OCI-M2 (cell line): ENCODE measurements around the gene RNF141.

Experiments
- DNase-seq: peaks from one replicate; lab custom pipeline; 2025; ENCODE audit not compliant: unreplicated experiment; lab: John Stamatoyannopoulos, UW

Gene RNF141

DNA sequence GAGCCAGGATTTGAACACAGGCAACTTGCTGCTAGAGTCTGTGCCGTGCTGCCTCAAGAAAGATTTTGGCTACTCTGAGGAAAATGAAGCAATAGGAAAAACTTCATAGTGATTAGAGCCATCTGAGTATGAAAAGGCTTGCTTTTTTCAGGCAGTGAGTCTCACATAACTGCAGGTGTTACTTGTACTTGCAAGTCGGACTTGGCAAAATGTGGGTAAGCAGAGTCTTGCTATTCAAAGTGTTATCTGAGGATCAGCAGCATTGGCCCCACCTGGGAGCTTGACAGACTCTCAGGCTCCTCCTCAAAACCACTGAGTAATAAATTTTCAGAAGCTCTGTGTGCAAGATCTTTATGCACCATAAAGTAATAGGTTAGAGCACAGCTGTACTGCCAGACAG lies 18.1 kb downstream of the RNF141 start:
- DNase-seq, result no peak

DNA sequence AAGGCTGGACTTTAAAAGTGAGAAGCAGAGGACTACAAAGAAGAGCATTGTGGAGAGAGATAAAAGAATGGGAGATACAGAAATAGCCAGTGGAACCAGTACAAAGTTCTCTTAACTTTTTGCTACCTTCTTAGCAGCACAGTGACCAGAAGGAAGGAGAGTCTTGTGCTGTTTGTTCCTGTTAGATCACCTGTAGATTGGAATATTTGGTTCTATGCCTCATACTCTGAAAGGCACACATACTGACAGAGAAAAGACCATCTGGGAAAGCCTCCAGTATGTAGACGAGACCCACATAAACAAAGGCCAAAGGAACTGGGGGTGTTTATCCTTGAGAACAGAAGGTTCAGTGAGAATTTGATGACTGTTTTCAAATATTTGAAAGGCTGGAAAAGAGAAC lies 18.7 kb downstream of the RNF141 start:
- no peak for DNase-seq

DNA sequence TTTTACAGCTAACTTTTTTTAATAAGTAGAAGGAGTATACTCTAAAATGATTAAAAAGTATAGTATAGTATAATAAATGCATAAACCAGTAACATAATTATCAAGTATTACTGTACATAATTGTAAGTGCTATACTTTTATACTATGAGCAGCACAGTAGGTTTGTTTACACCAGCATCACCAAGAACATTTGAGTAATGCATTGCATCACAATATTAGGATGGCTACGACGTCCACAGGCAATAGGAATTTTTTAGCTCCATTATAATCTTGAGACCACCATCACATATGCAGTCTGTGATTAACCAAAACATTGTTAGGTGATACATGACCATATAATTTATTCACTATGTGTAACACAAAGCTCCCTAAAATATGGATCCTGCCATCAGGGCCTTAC lies 20.4 kb downstream of the RNF141 start:
- no peak for DNase-seq

DNA sequence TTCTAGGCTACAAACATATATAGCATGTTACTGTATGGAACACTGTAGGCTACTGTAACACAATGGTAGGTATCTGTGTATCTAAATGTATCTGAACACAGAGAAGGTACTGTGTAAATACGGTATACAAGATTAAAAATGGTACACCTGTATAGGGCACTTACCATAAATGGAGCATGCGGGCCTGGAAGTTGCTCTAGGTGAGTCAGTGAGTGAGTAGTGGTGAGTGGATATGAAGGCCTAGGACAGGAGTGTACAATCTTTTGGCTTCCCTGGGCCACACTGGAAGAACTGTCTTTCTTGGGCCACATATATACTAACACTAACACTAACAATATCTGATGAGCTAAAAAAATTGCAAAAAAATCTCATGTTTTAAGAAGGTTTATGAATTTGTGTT lies 21.4 kb downstream of the RNF141 start:
- no peak for DNase-seq

DNA sequence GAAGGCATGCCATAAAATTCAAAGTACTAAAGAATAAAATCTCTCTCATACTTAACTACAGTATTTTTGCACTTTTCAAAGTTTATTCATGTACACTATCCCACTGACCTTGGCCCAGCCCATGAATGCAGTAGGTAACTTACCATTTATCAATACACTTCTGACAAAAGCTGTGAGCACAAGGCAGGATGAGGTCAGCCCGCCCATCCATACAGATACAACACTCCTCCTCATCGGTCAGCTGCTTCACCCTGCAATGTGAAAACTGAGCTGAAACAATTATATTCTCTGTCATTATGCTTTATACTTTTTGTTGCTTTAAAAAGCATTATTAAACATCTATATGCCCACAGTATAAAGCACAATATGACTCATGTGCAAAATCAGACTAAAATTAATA lies 22.1 kb downstream of the RNF141 start:
- DNase-seq, result no peak

DNA sequence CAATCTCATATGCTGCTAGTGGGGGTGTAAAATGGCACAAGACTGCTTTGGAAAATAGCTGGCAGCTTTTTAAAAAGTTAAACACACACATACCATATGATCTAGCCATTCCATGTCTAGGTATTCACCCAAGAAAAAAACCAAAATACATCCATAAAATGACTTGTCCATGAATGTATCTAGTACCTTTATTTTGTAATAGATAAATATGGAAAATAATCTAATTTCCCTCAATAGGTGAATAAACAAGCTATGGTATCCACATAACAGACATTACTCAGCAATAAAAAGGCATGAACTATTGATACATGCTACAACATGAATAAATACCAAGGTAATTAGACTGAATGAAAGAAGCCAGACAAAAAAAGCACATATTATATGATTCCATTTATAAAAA lies 22.9 kb downstream of the RNF141 start:
- no peak for DNase-seq

DNA sequence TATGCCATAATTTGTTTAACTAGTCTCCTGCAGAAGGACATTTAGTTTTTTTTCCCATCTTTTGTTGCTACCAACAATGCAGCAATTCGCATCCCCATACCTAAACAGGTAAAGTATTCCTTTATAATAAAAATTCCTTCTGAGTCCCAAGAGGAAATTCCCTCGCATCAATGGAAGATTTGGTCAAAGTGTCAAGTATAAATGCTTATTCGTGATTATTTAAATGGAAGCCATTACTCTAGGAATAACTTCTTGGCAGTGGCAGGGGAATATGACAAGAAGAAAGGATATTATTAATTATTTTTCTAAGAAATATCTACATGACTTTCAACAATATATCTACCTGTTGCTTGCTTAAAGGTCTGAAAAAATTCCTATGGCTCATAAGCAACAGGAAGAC lies 25.6 kb downstream of the RNF141 start:
- no peak for DNase-seq

DNA sequence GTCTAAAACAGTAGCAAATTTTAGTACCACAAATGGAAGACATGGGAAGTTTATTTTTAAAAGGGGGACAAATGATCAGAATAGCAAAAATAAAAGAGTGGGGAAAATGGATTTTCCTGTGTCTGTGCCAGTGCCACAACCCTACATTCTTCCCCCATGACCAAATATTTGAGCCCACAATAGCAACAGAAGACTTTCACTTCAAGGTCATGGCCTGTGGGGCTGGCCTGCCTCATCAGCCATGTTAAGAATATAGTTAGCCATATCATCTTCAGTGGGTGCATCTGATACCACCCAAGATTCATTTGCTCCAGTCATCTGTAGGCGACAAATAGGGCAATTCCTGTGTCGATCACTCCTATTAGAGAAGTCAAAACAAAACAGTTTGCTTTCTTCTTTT lies 26.3 kb downstream of the RNF141 start:
- no peak for DNase-seq

DNA sequence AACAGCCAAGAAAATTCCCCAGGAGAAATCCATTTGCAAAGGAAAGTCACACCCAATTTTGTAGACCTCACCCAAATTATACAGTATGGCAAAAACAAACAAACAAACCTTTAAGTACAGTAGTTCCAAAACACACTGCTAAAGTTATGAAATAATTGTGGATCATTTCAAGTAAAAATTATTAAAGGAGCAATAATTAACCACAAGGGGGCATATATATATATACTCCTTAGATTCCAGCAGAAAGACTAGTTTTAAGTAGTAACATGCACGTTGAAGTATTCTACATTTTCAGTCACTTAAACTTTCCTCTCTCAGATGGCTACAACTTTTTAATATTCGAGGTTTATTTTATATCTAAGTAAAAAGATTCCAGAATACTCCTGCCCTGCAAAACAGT lies 26.8 kb downstream of the RNF141 start:
- no peak for DNase-seq

DNA sequence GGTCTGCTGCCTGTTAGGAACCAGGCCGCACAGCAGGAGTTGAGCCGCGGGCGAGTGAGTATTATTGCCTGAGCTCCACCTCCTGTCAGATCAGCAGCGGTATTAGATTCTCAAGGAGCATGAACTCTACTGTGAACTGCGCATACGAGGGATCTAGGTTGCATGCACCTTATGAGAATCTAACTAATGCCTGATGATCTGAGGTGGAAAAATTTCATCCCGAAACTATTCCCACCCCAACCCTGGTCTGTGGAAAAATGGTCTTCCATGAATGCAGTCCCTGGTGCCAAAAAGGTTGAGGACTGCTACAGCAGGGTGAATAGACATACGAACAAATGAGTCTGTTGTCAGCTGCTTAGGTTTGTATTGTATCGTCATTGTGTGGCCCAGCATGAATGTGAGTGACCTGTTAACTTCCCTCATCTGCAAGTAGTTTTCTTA lies 29.8 kb downstream of the RNF141 start:
- DNase-seq, result no peak

DNA sequence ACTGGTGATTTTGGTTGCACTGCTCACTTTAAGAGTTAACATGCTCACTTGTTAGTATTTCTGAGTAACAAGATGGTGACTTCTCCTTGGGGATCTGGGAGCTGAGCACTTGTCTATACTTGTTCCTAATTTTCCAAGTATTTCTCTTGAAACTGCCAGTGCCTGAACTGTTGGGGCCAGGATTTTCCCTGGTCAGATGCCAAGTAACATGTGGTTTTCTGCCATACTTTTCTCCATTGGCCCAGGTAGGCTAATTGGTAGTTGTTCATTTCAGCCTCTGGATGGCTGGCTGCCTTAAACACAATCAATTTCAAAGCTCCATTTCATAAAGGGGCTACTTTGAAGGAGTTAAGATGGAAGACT lies 35.0 kb downstream of the RNF141 start:
- DNase-seq, result no peak

DNA sequence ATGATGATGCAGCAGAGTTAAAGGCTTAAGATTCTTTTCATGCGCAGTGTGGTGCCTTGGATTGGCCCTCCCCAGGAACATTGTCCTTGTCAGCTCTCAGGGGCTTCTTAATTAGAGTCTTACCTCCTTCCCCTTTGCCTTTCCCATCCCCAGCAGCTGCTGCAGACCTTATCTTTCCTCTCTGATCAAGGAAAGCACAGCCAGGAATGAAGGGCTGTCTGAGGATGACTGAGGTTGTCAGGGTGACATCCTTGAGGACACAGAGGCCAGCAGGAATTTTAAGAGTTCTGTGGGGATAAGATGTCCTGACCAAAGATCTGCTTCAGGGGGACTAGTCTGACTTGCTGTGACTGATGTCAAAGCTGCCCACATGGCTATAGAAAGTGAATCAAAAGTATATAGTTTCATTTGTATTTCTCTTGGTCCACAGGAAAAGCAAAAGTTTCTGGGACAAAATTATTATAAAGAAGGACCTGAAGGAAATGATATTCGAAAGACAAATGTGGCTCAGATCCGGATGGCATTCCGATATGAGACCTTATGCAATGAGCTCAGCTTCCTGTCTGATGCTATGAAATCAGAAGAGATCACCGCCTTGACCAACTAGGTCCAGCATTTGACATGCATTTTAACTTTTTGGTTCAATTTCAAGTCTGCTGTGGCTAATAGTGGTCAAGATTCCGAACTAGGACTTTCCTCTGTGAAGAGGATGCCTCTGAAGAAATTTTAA lies 35.5 kb downstream of the RNF141 start:
- no peak for DNase-seq

DNA sequence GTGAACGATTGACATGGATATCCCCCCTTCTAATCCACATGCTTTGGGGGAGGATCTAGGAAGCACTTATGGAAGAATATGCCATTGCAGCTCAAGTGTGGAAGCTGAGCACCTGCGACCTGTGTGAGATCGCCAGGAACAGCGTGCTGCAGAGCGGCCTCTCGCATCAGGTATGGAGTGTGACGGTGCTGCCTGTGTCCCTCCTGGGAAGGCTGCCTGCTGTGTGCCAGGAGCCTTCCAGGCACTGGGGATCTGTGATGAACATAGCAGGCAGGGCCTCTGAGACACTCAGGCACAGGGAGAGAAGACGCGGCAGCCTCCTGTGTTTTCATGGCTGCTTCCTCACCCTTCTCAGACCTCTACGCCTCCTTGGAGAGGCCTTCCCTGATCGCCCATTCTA lies 36.5 kb downstream of the RNF141 start:
- DNase-seq, result no peak

DNA sequence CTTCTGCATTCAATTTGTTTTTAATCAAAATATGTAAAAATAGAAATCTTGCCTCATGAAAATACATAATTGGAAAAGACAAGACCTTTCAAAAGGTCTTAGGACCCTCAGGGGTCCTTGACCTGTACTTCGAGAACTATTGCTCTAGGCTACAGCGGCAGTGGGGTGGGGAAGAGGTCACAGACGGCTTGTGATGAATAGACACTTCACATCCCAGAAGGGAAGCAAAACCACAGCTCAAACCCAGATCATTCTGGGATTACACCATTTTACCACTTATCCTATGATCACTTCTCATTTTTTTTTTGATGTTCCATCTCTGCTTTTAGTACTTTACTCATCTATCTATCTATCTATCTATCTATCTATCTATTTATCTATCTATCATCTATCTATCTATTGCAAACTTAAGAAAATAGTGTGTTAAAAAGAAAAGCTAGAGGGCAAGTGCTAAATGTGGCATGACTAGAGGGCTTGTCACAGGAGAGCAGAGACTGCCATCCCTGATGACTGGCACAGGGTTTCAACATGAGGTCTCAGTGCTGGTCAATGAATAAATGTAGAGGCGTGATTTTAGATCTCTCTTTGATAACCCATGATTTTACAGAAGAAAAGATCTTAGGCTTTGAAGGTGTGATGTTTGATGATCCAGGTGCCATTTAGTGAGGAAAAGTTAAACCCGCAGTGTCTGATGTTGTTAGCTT lies 37.1 kb downstream of the RNF141 start:
- no peak for DNase-seq

DNA sequence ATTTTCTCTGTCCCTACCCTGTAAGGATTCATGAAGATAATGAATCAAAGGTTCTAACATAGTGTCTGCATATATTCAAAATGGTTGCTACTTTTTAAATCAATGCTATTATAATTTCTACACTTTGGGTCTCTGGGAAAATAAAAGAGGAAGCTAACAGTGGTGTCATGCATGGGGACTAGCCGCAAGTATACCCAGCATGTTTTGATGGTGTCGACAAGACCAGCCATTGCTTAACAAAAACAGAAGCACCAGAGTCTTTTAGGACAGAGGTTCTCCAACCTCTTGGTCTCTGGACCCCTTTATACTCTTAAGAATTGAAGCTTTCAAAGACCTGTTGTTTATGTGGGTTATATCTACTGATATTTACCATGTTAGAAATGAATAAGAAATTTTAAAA lies 37.8 kb downstream of the RNF141 start:
- DNase-seq, result no peak

DNA sequence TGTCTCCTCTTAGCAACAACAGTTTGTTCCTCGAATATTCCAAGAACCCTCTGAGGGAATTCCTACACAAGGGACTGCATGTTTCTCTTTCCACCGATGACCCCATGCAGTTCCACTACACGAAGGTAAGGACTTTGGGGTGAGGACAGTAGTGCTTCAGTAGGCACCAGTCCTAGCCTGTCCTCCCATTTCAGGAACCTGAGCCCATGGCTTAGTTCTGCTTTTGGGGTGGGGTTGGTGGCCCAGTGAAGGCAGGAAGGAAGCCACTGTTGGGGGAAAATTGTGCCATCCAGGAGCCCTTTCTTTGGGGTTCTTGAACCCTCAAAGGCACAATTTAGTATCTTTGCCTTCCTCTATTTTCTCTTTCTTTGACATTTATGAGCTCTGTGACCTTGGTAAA lies 38.2 kb downstream of the RNF141 start:
- DNase-seq, result no peak

DNA sequence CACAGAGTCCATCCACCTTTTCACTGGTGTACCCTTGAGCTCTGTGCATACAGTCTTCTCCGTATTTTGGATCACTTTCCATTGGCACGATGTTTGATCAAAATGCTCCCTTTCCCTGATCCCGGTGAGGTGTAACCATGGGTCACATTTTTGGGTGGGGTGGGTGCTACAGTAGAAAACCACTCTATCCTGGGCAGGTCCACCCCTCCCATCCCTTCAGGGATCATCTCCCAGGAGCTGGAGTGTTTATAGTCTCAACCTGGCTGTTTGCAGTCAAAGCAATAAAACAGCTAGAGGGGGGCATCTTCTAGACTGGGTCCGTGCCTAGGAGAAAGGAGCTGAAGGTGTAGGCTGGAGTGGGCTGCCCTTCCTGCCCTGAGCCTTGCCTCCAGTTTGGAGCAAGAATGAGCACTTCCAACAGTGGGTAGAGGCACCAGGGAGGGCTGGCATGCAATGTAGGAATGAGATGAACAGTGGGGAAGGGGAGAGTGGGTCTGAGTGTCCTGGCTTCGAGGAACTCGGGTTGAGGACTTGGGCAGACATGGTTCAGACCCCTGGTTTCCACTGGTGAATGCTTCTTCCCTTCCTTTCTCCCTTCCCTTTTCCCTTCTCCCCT lies 38.8 kb downstream of the RNF141 start:
- DNase-seq, result no peak

DNA sequence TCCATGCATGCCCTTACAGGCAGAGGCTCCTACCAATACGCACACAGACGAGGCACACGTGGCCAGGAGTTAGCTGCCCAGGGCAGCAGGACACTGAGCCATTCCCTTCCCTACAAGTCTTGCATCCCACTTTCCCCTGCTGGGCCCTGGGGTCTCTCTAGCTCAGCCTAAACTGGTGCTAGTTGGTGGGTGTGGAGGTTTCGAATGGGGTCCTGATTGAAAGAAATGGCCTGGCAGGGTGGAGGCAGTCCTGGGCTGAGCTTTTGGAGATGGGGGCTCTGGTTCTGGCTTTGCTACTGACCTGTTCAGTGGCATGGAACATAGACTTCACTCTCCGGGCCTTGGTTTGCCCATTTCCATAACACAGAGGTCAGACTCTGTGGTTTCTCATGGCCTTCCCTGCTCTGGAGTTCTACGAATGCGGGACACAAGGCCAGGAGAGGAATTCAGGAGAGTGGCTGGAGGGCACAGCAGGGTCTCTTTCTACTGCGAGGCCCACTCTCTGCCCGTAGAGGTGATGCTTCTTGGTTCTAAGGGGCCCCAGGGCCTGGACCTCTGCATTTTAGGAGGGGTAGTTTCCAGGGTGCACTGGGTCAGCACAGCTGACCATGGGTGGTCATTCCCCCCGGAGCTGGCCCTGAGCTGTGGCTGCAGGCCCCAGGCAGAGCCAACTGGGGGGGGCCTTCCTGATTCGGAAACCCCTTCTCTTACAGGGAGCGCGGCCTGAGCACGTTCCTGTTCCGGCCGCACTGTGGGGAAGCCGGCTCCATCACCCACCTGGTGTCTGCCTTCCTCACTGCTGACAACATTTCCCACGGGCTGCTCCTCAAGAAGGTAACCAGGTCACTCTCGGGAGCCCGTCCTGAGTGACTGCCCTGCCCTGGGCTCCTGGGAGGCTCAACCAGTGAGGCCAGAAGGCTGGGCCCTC lies 40.0 kb downstream of the RNF141 start:
- no peak for DNase-seq

DNA sequence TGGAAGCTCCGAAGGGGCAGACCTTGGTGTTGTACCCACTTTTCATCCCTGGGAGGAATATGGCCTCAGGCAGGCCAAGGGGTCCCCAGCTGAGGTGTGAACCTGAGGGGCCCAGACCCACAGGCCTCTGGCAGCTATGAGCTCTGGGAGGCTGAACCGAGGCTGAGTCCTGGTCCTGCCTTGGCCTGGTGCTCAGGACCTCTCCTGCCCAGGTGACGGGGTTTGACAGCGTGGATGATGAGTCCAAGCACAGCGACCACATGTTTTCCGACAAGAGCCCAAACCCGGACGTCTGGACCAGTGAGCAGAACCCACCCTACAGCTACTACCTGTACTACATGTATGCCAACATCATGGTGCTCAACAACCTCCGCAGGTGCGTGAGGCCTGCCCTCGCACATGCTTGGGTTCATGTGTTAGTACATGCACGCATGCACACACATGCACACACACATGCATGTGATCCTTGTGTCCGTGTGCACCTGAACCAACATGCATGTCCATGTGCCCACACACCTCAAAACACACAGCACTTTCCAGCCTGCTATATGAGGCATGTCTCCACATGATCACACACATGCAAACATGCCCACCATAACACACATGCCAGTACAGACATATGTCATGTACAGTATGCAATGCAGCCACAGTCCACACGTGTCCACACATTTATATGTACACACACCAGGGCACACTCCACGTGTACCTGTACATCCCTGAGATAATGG lies 40.9 kb downstream of the RNF141 start:
- no peak for DNase-seq

DNA sequence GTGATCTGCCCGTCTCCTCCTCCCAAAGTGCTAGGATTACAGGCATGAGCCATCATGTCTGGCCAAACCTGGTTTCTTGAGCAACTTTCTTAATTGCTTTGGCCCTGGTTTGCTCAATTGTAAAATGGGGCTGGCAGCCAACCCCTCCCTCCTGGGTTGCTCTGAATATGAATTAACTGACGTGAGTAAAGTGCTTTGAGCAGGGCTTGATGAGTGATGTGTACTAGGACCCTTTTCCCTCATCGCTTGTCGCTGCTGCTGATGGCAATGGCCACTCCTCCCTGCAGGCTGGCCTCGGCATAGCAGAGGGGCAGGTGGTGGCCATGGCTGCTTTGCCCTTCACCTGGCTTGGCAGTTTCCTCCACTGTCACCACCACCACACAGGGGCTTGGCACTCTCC lies 41.5 kb downstream of the RNF141 start:
- no peak for DNase-seq
